ENCODE data around the gene THAP12. TPM values are rescaled to one million over a fixed set of nuclear protein-coding genes. Genes with fewer than 3 reads are reported as not detected.

THAP12 gene
- total RNA-seq, 1 experiment from 2014 or later: 59.5 TPM

DNA sequence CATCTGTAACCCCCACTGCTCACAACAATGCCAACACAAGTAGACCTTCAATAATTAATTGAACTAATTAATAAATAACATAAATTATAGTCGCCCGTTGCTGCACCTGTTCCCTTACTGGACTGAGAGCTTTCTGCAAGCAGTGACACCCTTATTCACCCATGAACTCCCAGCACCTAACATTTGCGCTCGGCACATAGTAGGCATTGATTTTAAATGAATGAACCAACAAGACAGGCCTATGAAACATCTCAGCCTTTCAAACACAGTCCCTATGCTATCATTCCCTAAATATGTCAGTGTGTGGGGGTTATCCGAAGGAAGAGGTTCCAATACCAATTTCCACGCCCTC is 1.1 kb downstream of the THAP12 start:
- no peak for DNase-seq (ENCODE audit: low read depth)

GRCh38 chr11:76376746-76377558 is 4.0 kb downstream of the THAP12 start:
- DNase-seq (ENCODE audit: low read depth): no peak

GRCh38 chr11:76371170-76371569 is 9.8 kb downstream of the THAP12 start:
- DNase-seq (ENCODE audit: low read depth): peak; percentile 82

- DNase-seq (ENCODE audit: low read depth): no peak
These were observed 11.5 kb downstream of the THAP12 start for GRCh38 chr11:76369406-76369805.

DNA sequence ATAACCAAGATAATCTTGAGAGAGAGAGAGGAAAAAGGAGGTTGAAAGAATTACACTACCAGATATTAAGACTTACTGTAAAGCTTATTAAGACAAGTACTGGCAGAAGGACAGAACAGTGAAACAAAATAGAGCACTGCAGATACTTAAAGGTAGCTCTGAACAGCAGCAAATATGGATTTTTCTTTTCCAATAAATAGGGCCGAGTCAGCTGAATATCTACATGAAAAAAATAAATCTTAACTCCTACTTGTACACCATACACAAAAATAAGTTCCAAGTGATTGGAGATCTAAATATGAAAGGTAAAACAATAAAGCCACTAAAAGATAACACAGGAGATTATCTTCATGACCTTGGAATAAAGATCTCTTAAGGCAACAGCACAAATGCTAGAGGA is 12.4 kb downstream of the THAP12 start:
- no peak for DNase-seq (ENCODE audit: low read depth)

DNA sequence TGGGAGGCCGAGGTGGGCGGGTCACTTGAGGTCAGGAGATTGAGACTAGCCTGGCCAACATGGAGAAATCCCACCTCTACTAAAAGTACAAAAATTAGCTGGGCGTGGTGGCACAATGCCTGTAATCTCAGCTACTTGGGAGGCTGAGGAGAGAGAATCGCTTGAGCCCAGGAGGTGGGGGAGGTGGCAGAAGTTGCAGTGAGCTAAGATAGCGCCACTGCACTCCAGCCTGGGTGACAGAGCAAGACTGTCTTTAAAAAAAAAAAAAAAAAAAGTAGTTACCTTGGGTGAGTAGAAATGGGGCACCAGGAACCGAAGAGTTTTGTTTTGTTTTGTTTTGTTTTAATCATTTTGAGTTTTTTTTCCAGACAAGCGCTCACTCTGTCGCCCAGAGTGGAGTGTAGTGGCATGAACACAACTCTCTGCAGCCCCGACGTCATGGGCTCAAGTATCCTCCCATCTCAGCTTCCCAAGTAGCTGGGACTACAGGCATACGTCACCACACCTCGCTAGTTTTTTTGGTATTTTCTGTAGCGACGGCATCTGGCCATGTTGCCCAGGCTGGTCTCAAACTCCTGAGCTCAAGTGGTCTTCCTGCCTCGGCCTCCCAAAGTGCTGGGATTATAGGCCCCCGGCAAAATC is 15.8 kb downstream of the THAP12 start:
- no peak for DNase-seq (ENCODE audit: low read depth)

DNA sequence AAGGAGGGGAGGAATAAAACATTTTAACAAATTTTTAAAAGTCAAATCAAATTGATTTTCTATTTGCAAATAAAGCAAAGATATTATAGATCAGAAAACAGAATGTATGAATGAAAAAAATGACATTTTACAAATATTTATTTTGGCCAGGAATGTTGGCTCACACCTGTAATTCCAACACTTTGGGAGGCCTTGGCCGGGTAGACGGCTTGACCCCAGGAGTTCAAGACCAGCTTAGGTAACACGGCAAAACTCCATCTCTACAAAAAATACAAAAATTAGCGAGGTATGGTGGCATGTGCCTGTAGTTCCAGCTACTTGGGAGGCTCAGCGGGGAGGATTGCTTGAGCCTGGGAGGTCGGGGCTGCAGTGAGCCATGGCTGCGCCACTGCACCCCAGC is 18.2 kb downstream of the THAP12 start:
- DNase-seq (ENCODE audit: low read depth): no peak

DNA sequence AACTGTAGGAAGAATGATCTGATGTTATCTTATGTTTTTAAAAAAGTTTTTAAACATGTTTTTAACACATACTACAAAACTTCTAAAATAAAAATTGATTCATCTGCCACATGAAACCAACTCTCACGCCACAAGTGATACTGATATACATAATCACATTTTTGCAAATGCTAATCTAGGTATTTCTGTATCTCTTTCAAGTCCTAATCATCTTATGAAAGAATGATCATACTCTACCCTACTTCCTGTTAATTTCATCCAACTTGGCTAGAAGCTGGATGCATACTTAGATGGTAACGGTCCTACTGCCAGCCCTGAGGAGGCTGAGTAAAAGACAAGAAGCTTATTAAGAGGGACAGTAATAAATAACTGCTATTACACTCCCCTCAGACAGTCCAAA is 19.2 kb downstream of the THAP12 start:
- DNase-seq (ENCODE audit: low read depth): no peak

DNA sequence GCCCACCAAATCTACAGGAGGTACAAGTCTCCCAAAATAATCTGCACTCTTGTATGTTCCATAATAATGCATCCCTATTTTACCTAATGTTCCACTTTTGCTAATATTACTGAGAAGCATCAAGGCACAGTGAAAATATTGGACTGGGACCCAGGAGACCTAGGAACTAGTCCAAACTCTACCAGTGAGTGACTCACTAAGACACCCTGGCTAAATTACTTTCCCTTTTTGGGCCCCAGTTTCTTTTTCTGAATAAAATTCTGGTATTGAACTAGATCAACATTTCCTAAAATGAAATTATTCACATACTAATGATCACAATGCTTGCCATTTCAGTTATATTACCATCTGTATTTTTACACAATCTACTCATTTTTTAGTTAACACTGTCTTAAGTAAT is 19.6 kb downstream of the THAP12 start:
- no peak for DNase-seq (ENCODE audit: low read depth)

- no peak for DNase-seq (ENCODE audit: low read depth)
These were observed 25.8 kb downstream of the THAP12 start for GRCh38 chr11:76355172-76355571.

- DNase-seq (ENCODE audit: low read depth): no peak
These were observed 32.6 kb downstream of the THAP12 start for GRCh38 chr11:76348348-76348747.

DNA sequence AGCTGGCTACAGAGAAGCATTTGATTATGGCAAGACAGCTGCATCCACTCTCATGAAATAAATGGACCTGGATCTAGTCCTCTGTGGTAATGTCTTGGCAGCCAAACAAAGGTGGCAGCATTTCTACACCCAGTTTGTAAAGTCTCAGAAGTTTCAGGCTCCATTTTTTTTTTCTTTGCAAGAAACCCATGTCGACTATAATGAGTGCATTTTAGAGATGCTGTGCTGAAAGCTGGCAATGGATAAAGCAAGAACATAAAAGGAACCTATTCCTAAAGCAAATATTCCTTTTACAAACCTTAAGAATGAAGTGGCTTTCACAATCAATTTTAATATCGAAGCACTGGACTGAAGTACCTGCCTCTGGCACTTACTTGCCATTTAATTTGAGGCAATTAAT is 33.5 kb downstream of the THAP12 start:
- DNase-seq (ENCODE audit: low read depth): no peak

GRCh38 chr11:76339221-76339620 is 41.7 kb downstream of the THAP12 start:
- DNase-seq (ENCODE audit: low read depth): no peak

DNA sequence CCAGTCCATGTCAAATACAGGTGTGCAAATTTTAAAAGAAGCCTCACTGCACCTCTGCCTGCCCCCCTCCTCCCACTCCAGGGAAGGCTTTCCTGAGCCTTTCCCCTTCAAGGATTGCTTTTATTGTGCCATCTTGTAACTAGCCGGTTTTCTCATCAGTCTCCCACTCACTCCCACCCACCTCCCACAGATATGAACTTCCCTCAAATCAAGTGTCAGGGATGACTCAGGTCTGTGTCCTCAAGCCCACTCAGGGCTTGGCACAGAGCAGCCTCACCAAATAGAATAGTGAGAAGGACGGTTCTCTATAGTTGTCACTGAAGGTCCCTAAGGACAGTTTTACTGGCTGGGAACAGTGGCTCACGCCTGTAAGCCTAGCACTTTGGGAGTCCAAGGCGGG is 43.0 kb downstream of the THAP12 start:
- no peak for DNase-seq (ENCODE audit: low read depth)

GRCh38 chr11:76337469-76337868 is 43.5 kb downstream of the THAP12 start:
- no peak for DNase-seq (ENCODE audit: low read depth)

DNA sequence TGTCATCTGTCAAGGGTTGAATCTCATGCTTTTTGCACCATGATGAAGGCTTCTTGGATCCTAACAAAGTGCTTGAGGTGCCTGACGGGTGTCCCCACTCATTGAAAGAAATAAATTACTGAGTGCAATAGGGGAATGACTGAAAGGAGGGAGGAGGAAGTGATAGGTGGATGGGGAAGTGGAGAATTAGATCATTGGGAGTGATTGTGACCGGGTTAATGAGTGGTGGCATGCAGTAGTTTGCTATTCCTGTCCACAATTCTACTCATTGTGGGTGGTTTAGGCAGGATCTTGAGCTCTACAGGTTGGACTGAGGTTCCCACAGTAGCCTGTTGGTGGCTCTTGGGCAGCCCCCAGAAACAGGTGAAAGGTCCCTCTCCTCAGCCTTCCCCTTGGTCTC is 44.3 kb downstream of the THAP12 start:
- no peak for DNase-seq (ENCODE audit: low read depth)

GRCh38 chr11:76335842-76336241 is 45.1 kb downstream of the THAP12 start:
- no peak for DNase-seq (ENCODE audit: low read depth)

DNA sequence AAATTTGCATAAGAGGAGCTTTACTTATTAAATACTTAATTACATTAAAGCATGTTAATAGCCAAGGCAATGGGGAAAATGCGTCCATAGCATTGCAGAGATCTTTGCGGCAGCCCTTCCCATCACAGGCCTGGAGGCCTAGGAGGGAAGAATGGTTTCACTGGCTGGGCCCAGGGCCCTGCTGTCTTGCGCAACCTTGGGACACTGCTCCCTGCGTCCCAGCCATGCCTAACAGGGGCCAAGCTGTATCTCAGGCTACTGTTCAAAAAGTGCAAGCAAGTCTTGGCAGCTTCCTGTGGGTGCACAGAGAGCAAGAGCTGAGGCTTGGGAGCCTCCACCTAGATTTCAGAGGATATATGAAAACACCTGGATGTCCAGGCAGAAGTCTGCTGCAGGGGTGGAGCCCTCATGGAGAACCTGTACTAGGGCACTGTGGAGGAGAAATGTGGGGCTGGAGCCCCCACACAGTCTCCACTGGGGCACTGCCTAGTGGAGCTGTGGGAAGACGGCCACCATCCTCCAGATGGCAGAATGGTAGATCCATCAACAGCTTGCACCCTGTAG is 46.0 kb downstream of the THAP12 start:
- no peak for DNase-seq (ENCODE audit: low read depth)

GRCh38 chr11:76330651-76331050 is 50.3 kb downstream of the THAP12 start:
- no peak for DNase-seq (ENCODE audit: low read depth)

DNA sequence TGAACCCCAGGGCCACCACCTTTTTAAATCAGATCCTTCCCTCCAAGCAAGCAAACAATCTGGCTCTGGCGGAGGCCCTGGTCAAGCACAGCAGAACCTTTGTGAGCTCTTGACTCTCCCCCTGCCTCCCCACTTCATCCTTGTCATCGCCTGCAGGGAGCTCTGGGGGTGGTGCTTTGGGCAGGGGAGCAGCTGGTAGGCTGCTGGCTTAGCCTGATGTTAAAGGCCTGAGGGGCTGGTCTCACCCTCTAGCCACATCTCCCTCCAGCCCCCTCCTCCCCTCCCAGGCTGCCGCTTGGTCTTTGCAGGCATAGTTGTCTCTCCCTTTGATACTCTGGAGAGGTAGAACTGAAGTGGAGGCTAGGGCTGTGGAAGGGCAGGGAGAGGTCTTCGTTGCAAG is 50.9 kb downstream of the THAP12 start:
- no peak for DNase-seq (ENCODE audit: low read depth)

GRCh38 chr11:76329084-76329648 is 51.8 kb downstream of the THAP12 start:
- DNase-seq (ENCODE audit: low read depth): no peak

DNA sequence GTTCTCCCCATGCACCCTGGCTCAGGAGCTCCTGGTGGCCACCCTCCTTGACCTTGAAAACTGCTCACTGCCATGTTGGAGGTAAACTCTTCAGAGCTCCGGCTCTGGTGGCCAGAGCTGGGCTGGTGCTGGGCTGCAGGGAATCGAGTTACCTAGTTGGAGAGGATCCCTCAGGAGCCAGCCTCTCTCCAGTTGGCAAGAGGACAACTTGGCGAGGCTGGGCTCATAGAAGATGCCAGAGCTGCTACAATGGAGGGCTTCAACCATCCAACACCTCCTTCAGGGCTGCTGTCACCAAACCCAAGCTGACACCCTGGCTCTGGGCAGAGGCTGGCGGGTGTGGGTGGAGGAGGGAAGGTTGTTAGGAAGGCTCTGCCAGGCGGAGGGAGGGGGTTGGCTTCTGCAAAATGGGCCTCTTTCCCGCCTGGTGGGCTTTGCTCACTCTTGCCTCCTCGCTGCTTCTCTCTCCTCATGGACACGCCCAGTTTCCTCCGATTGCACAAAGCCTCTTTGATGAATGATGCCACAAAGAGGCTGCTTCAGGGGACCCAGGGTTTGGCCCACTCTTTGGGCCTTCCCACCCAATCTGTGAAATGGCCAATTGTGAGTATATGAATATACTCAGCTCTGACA is 53.1 kb downstream of the THAP12 start:
- DNase-seq (ENCODE audit: low read depth): no peak

GRCh38 chr11:76327202-76327601 is 53.7 kb downstream of the THAP12 start:
- DNase-seq (ENCODE audit: low read depth): no peak
